ENCODE data around the gene METTL5.
A peak's percentile ranks its signal among the peaks of the same experiment; 100 is the strongest.
"Not testable (repeated sequence)": the region's sequence is repeated elsewhere in the genome, so short reads cannot be mapped to it uniquely, and the experiment has no call there.

The METTL5 gene

DNA sequence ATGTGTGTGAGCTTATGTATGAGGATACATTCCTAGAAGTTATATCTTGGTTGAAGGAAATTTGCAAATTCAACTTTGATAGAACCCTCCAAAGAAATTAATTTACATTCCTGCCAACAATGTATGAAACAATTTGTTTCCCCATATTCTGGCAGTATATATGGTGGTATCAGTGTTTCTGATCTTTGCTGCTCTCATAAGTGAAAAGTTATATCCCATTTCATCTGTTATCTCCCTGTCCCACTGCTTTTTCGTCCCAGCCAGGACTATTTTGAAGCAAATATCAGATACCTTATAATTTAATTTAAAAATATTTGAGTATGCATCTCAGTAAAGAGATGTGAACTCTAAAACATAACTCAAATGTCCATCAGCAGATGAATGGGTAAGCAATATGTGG is 9.7 kb upstream of the METTL5 start:
- no peak for DNase-seq (ENCODE audit: low read depth in 2 of 2)

DNA sequence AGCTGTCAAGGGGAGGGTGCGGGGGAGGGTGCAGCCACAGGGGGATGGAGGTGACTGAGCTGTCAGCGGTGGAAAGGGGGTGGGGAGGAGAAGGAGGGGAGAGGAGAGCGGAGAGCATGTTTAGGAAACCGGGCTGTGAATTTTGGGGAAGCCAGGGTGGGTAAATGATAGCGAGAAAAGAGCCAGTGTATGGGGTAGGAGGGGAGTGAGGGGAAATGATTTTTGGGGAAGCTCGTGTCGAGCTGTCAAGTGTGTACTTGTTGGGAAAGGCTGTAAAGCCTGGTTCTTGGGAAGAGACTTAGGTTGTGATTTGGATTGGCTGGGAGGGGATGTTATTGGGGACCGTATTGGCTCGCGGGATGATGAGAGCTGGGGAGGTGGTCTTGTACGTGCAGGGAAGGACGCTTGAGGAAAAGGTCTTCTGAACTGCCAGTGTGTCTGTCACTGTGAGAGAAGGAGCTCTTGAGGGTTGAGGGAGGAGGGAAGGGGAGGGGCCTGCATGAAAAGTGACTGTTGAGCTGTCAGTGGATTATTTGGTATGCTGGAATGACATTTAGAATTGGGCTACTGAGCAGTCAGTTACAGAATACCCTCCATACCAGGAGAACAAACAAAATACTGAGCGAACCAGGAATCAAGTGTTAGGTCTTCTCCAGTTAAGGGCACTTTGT is 3.6 kb upstream of the METTL5 start:
- DNase-seq (ENCODE audit: low read depth in 2 of 2): peak; percentile 27 to 36

DNA sequence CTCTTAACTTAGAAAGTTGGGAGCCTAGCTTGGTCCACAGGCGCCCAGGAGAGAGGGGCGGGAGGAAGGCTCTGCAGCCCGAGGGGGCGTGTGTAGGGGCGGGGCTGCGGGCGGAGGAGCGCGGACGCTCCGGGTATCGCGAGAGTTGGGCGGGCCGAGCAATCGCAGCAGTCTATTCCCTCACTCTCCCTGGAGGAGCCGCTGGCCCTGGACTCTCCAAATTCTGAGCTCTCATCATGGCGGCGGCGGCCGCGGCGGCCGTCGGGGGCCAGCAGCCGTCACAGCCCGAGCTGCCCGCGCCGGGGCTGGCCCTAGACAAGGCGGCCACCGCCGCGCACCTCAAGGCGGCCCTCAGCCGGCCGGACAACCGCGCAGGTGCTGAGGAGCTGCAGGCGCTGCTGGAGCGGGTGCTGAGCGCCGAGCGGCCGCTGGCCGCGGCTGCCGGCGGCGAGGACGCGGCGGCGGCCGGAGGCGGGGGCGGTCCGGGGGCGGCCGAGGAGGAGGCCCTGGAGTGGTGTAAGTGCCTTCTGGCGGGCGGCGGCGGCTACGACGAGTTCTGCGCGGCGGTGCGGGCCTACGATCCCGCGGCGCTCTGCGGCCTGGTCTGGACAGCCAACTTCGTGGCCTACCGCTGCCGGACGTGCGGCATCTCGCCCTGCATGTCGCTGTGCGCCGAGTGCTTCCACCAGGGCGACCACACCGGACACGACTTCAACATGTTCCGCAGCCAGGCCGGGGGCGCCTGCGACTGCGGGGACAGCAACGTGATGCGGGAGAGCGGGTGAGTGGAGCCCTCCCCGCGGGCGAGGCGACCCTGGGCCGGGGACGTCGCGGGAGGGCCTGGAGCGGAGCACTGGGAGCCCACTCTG is 2.8 kb upstream of the METTL5 start, which contains the start of gene UBR3:
Gene UBR3, plus strand, starts transcription at position 183 of the 869 bp plus-strand sequence. Its CDS starts 54 bp downstream, at position 237.
- DNase-seq (ENCODE audit: low read depth in 2 of 2): peak; percentile 73 to 76

DNA sequence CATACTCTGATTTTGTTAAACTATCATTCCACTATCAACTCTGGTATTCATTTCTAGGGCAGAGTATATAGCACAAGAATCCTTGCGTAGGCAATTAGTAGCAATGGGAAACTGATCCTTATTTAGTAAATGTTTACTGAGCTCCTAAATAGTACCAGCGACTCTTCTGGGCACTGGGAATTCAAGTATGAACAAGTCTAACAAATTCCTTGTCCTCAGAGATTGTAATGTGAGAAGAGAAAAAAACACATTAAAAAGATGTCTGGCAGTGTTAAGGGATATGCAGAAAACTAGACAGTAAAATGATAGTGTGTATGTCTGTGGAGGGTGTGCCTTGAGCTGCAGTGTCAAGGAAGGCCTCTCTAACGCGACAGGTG is 721 bp downstream of the METTL5 start:
- no peak for DNase-seq (ENCODE audit: low read depth in 2 of 2)

DNA sequence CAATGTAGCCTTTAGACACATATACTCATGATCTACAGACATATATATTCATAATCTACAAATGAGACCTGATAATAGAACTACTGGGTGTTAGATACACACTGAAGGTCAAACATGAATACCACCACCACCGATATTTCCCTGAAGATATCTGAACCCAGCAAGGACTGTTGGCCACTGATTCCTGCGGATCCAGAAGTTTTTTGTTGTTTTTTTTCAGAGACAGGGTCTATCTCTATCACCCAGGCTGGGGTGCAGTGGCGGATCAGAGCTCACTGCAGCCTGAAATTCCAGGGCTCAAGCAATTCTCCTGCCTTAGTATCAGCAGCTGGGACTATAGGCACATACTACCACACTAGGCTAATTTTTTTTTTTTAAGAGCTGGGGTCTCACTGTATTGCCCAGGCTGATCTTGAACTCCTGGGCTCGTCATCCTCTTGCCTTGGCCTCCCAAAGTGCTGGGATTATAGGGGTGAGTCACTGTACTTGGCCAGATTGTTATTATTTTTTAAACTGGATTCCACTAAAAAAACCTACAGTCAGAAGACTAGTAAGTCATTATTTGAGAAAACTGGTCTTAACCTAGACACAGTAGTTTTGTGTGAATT is 1.8 kb downstream of the METTL5 start:
- DNase-seq (ENCODE audit: low read depth in 2 of 2): no peak

DNA sequence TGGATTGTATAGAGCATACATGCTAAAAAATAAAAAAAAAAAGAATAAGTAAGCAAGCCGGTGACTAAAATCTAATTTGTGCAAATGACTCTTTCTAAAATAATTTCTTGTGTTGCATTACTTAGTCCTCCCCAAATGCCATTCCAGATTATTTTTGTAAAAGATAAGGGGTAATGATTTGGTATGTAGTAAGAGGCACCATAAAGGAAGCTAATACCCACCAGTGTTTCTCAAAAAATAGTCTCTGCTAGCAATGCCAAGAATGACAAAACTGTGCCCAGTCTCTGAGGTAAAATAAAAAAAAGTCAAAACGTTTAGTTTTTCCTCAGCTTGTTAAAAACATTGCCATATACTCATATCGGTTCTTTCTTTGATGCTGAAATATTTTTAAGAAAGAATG is 2.7 kb downstream of the METTL5 start:
- no peak for DNase-seq (ENCODE audit: low read depth in 2 of 2)

DNA sequence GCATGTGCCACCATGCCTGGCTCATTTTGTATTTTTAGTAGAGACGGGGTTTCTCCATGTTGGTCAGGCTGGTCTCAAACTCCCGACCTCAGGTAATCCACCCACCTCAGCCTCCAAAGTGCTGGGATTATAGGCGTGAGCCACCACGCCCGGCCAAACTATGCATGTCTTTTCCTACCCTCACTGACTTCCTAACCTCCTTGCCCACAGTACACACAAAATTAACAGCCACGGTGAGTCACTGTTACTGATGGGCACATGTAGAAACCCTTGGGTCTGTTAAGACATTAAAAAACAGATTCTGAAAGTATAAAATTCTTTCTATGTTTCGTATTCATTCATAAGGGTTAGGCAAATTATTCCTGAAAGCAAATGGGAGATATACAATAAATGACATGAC is 4.6 kb downstream of the METTL5 start:
- DNase-seq (ENCODE audit: low read depth in 2 of 2): not testable (repeated sequence)

DNA sequence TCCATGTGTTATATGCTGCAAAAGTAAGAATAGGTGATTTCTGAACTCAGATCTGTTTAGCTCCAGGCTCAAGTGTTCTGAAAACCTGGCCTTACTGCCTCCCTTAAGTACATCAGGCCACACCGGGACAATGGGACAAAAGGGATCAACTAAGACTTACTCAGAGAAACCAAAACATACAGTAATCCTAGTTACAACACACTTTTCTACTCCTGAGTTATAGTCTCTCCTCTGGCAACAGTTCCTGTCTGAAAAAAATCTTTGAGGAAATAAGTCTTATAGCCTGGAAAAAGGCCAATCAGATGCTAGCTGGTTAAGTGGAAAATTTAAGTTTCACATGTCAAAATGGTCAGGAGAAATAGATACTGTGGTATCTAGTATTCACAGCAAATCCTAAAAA is 5.6 kb downstream of the METTL5 start:
- no peak for DNase-seq (ENCODE audit: low read depth in 2 of 2)

DNA sequence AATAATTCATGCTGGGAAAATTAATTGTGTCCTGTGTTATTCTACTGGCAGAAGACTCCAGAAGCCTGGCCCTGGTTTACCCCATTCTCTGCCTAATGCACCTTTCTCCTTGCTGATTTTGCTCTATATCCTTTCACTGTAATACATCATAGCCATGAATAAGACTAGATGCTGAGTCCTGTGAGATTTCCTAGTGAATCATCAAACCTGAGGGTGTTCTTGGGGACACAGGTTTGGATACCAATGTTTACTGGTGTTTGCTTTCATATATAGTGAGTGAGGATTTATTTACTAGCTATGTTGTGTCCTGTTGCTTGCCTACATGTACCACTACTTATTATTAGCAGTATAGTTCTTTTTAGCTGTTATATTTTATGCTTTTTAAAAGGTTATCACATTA is 6.5 kb downstream of the METTL5 start:
- no peak for DNase-seq (ENCODE audit: low read depth in 2 of 2)

DNA sequence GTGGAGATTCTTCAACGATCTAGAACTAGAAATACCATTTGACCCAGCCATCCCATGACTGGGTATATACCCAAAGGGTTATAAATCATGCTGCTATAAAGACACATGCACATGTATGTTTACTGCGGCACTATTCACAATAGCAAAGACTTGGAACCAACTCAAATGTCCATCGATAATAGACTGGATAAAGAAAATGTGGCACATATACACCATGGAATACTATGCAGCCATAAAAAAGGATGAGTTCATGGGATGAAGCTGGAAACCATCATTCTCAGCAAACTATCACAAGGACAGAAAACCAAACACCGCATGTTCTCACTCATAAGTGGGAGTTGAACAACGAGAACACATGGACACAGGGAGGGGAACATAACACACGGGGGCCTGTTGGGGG is 7.3 kb downstream of the METTL5 start:
- not testable (repeated sequence) for DNase-seq (ENCODE audit: low read depth in 2 of 2)

DNA sequence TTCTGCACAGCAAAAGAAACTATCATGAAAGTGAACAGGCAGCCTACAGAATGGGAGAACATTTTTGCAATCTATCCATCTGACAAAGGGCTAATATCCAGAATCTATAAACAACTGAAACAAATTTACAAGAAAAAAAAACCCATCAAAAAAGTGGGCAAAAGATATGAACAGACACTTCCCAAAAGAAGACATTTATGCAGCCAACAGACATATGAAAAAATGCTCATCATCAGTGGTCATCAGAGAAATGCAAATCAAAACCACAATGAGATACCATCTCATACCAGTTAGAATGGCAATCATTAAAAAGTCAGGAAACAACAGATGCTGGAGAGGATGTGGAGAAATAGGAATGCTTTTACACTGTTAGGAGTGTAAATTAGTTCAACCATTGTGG is 7.7 kb downstream of the METTL5 start:
- DNase-seq (ENCODE audit: low read depth in 2 of 2): not testable (repeated sequence)

DNA sequence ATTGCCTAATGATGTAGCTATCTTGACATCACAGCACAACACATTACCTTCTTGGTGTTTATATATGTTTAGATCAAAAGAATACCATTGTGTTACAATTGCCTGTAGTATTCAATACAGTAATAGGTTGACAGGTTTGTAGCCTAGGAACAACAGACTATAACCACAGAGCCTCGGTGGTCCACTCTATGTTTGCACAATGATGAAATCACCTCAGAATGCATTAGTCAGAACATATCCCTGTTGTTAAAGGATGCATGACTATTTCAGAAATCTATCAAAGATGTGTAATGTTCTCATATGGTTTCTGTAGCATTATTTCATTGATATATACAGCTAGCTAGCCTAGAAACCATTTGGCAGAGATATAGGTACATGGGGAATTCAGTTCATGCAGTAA is 8.9 kb downstream of the METTL5 start:
- no peak for DNase-seq (ENCODE audit: low read depth in 2 of 2)

DNA sequence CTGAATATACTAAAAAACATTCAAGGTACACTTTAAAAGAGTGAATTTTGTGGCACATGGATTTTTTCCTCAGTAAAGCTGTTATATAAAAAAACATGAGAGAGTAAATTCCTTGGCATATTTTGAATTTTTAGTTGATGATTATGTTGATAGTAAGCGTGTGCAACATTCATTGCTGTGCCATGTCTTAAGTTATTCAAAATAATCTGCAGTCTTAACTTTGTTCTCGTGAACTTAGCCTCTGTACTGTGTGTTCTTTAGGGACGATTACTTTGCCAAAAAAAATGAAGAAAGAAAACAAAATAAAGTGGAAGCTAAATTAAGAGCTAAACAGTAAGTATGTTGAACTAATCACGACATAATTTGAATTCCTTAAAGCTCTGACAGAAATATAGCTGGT is 16.5 kb downstream of the METTL5 start:
- DNase-seq (ENCODE audit: low read depth in 2 of 2): no peak

DNA sequence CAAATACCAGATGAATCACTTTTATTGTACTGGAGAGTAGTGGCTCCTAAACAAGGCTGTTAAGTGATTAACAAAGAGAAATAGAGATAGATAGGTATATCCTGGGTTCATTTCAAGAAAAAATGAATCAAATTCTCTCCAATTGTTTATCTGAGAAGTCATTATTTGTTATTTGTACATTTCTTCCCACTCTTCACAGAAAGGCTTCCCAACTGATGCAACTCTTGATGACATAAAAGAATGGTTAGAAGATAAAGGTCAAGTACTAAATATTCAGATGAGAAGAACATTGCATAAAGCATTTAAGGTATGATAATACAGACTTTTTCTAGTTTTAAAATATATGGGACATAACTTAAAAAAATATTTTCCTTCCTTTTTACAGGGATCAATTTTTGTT is 18.1 kb downstream of the METTL5 start:
- no peak for DNase-seq (ENCODE audit: low read depth in 2 of 2)

DNA sequence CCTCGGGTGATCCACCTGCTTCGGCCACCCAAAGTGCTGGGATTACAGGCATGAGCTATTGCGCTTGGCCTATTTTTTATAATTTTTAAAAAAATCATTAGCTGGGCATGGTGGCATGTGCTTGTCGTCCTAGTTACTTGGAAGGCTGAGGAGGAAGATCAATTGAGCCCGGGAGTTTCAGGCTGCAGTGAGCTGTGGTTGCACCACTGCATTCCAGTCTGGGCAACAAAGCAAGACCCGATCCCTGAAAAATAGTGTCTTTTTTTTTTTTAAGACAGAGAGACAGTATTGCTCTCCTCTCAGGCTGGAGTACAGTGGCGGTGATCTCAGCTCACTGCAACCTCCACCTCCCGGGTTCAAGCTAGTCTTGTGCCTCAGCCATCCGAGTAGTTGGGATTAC is 21.2 kb downstream of the METTL5 start:
- no peak for DNase-seq (ENCODE audit: low read depth in 2 of 2)

DNA sequence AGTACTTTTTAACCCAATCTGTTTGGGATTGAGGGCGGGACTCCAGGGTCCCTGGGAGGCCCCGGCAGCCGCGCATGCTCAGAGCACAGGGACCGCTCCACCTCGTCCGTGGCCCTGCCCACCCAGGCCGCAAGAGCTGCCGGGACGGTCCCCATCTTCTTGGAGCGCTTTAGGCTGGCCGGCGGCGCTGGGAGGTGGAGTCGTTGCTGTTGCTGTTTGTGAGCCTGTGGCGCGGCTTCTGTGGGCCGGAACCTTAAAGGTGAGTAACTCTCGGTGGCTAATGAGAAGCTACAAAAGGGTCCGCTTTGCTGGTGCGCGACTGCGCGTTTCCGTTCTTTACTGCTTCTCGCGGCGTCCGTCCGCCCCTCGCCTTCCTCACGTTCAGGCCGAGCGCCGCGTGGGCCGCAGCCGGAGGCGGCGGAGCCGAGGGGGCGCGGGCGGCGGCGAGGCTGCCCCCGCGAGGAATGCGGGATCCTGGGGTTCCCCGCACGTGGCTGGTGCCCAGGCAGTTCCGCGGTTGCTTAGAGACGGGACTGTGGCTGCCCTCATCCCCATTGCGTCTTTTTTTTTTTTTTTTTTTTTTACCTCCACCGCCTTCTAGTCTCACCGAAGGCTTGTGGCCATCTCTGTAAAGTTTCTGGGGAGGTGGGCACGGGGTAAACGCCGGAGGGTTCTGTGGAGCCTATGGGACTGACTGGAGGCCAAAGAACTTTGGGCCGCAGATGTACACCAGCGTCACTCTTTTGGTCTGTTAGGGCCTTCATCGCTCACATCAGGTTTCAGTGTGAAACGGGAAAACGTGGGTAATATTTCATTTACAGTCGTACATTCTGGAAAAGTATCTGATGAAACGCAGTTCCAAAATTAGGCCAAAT is 25.8 kb downstream of the METTL5 start, which contains the start of gene SSB:
Gene SSB, plus strand, starts transcription at position 154 of the 875 bp plus-strand sequence. CDS start 2,090 bp downstream, outside the sequence.
- peak; percentile 86 to 91 for DNase-seq (ENCODE audit: low read depth in 2 of 2)

DNA sequence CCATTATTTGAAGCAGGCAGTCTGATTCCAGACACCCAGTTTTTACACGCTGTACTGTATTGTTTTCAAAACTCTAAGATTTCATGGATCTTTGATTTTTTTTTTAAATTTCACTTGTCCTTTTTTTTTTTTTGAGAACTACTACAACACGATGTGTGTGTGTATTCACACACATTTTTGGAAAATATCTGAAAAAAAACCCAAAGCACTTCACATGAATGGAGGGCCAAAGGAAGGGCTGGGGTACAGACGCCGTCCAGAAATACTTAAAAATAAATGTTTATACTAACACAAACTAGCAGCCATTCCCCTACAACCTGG is 26.3 kb downstream of the METTL5 start:
- DNase-seq (ENCODE audit: low read depth in 2 of 2): no peak

DNA sequence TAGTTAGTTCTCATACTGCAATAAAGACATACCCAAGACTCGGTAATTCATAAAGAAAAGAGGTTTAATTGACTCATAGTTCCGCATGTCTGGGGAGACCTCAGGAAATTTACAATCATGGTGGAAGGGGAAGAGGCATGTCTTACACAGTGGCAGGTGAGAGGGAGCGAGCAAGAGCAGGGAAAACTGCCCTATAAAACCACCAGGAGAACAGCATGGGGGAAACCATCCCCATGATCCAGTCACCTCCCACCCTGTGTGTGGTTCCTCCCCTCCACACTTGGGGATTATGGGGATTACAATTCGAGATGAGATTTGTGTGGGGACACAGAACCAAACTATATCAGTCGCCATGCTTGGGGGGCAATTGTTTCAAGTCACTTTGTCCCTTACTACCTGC is 27.1 kb downstream of the METTL5 start:
- DNase-seq (ENCODE audit: low read depth in 2 of 2): no peak

DNA sequence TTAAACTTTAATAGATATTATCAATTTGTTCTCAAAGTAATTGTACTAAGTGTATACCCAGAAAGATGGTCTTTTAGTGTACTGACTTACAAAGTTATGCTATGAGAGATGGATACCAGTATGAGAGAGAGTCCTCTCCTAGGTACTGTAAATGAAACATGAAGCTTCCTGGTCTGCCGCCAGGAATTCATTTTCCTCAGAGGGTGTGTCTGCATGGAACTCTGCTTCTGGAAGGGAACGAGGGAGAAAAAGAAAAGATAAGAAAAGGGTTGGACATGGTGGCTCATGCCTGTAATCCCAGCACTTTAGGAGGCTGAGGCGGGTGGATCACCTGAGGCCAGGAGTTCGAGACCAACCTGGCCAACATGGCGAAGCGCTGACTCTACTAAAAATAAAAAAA is 28.3 kb downstream of the METTL5 start:
- DNase-seq (ENCODE audit: low read depth in 2 of 2): no peak

DNA sequence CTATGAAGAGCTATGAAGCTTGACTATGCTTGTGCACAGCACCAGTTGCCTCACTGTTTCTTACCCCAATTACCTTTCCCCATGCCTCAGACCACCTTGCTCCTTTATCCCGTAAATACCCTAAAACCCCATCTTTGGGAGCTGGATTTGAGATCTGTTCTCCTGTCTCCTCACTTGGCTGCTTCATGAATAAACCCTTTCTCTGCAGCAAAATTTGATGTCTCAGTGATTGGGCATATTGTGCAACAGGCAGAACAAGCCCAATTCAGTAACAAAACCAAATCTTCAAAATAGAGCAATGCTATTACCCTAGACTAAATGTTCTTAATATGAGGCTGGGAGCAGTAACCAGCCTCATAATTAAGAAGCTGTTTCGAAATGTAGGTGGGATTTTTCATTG is 29.5 kb downstream of the METTL5 start:
- DNase-seq (ENCODE audit: low read depth in 2 of 2): no peak

DNA sequence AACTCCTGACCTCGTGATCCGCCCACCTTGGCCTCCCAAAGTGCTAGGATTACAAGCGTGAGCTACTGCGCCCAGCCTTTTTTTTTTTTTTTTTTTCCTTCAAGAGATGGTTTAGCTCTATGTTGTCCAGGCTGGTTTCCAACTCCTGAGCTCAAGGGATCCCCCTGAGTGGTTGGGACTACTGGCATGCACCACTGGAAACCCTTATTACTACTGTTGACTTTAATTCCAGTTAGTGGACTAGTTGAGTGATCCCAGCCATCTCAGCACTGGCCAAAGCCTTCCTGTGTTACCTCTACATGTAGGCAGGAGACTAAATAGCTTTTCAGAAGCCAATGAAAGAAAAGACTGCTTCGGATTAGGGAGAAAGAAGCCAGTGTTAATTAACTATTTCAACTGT is 34.1 kb downstream of the METTL5 start:
- DNase-seq (ENCODE audit: low read depth in 2 of 2): no peak

DNA sequence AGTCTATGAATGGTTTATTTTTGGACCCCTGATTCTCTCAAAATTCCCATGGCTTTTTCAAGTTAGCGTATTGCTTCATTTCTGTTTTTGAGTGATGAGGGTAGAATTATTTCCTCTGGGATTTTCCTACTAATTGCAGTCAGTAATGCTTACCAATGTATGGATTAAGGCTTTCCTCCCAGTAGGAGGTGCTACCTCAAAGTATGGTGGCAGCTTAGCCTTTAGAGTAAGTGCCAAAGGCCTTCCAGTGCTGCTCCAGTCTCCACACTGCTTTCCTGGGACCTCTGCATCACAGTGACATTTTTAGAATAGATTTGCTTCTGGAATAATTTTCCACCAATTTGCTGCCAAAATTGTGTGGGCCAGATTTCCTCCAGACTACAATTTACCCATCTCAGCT is 42.2 kb downstream of the METTL5 start:
- no peak for DNase-seq (ENCODE audit: low read depth in 2 of 2)

Measured in activated CD8-positive, alpha-beta memory T cell treated with anti-CD3 and anti-CD28 coated beads for 4 hours (primary cell).